BE2C (cell line): ENCODE measurements around the gene YAP1.

Source experiments
- DNase-seq: peaks from one replicate; pipeline ENCODE4 v3.0.0-alpha.2; 2020
- H3K27me3 ChIP-seq: fragments of 250-450 bp; sonication (Bioruptor Pico); 2 replicates; pipeline ENCODE4 v1.5.1; 2020; ENCODE audit warnings: mild to moderate bottlenecking
- H3K36me3 ChIP-seq: fragments of 250-450 bp; sonication (Bioruptor Pico); 2 replicates; pipeline ENCODE4 v1.5.1; 2020; ENCODE audit warnings: mild to moderate bottlenecking
- H3K4me1 ChIP-seq: fragments of 250-450 bp; sonication (Bioruptor Pico); 2 replicates; pipeline ENCODE4 v1.5.1; 2020
- H3K4me3 ChIP-seq: 2 replicates; pipeline ENCODE4 v1.5.1; 2011; ENCODE audit warnings: low read depth, low read length
- H3K9me3 ChIP-seq: fragments of 250-450 bp; sonication (Bioruptor Pico); 2 replicates; pipeline ENCODE4 v1.5.1; 2020
- CTCF ChIP-seq: IDR thresholded peaks from 2 replicates; pipeline ENCODE4 v1.5.1; 2012; ENCODE audit warnings: mild to moderate bottlenecking, low read depth, low read length

YAP1 gene

GRCh38 chr11:102099755-102100154, 10.5 kb upstream of the YAP1 start:
- Histone ChIP-seq H3K36me3 (no peaks in the 10 kb centered on the region), H3K27me3 (peaks cover 5% of the 10 kb centered on the region; the same call in 1 of the 2 replicates), H3K4me3 (no peak overlapping the region), H3K4me1 (no peaks in the 10 kb centered on the region), H3K9me3 (no peaks in the 10 kb centered on the region; the same call in 1 of the 2 replicates)
- no peak for DNase-seq
- no peak for TF ChIP-seq CTCF

GRCh38 chr11:102108734-102109440, 1.4 kb upstream of the YAP1 start:
- DNase-seq = no peak
- no peaks in the 10 kb centered on the region for H3K9me3 ChIP-seq
- H3K36me3 ChIP-seq = no peaks in the 10 kb centered on the region
- H3K4me1 ChIP-seq = no peaks in the 10 kb centered on the region
- H3K4me3 ChIP-seq = no peak overlapping the region
- peaks cover 60% of the 10 kb centered on the region for H3K27me3 ChIP-seq
- TF ChIP-seq CTCF = no peak

GRCh38 chr11:102110761-102111010, 439 bp downstream of the YAP1 start:
- Histone ChIP-seq H3K27me3 (peaks cover 75% of the 10 kb centered on the region), H3K4me1 (no peaks in the 10 kb centered on the region), H3K4me3 (no peak overlapping the region; the same call in 1 of the 2 replicates), H3K36me3 (no peaks in the 10 kb centered on the region), H3K9me3 (no peaks in the 10 kb centered on the region)
- no peak for TF ChIP-seq CTCF
- peak; percentile 9 for DNase-seq

GRCh38 chr11:102111011-102111786, 952 bp downstream of the YAP1 start:
- Histone ChIP-seq H3K4me1 (no peaks in the 10 kb centered on the region), H3K9me3 (no peaks in the 10 kb centered on the region), H3K27me3 (peaks cover 80% of the 10 kb centered on the region), H3K4me3 (peak overlapping the region; percentile 20; the same call in 1 of the 2 replicates), H3K36me3 (no peaks in the 10 kb centered on the region)
- no peak for TF ChIP-seq CTCF
- DNase-seq = peak; percentile 8

GRCh38 chr11:102111787-102112508, 1.7 kb downstream of the YAP1 start:
- Histone ChIP-seq H3K27me3 (peaks cover 82% of the 10 kb centered on the region), H3K36me3 (no peaks in the 10 kb centered on the region), H3K4me3 (no peak overlapping the region), H3K4me1 (no peaks in the 10 kb centered on the region), H3K9me3 (no peaks in the 10 kb centered on the region)
- DNase-seq = no peak
- no peak for TF ChIP-seq CTCF

GRCh38 chr11:102112509-102112821, 2.2 kb downstream of the YAP1 start:
- Histone ChIP-seq H3K36me3 (no peaks in the 10 kb centered on the region), H3K4me3 (no peak overlapping the region), H3K4me1 (no peaks in the 10 kb centered on the region), H3K27me3 (peaks cover 77% of the 10 kb centered on the region), H3K9me3 (no peaks in the 10 kb centered on the region)
- no peak for DNase-seq
- TF ChIP-seq CTCF = no peak
